SK-N-SH (cell line): ENCODE data around the gene COL15A1. TPM values are rescaled to one million over a fixed set of nuclear protein-coding genes. Genes with fewer than 3 reads are reported as not detected.

Source experiments
- CTCF ChIA-PET: fragments of 300-600, 350-600 bp; formaldehyde crosslinking; extraction: SDS; loops from one replicate; lab custom pipeline; 2021; lab: Yijun Ruan, JAX
- POLR2A ChIA-PET: fragments of 350-600 bp; sonication (Branson Sonifier 250); formaldehyde crosslinking; extraction: SDS; loops from one replicate; lab custom pipeline; 2020; ENCODE audit warnings: antibody characterized with exemption, inconsistent platforms; lab: Yijun Ruan, JAX
- DNase-seq: peaks from one replicate; pipeline ENCODE4 v3.0.0; 2012
- H2AFZ ChIP-seq: fragments of 200-600 bp; sonication (generic); 2 replicates; pipeline ENCODE4 v1.8.1; 2016; ENCODE audit warnings: antibody characterized with exemption, mild to moderate bottlenecking, low read depth
- H3F3A ChIP-seq: fragments of 200-600 bp; sonication (generic); replicated peaks from 2 replicates; pipeline ENCODE3; 2016; ENCODE audit warnings: antibody characterized with exemption, mild to moderate bottlenecking; ENCODE audit not compliant: insufficient read depth
- H3K27ac ChIP-seq, 2 experiments: fragments of 200-500 bp in 1 of 2; fragments of 200-600 bp in 1 of 2; sonication (Bioruptor generic) in 1 of 2; sonication (generic), shearing (Covaris generic) in 1 of 2; 2 replicates each; pipeline versions ENCODE4 v1.5.1 to v1.6.1; 2014 to 2016; ENCODE audit warnings: low read depth in 2 of 2, inconsistent platforms in 1 of 2, low read length in 1 of 2, mild to moderate bottlenecking in 1 of 2, mixed read lengths in 1 of 2
- H3K27me3 ChIP-seq: fragments of 200-600 bp; sonication (generic), shearing (Covaris generic); 2 replicates; pipeline ENCODE4 v1.6.1; 2016; ENCODE audit warnings: mixed run types; ENCODE audit not compliant: insufficient read depth
- H3K36me3 ChIP-seq, 2 experiments: fragments of 200-500 bp in 1 of 2; fragments of 200-600 bp in 1 of 2; sonication (Bioruptor generic) in 1 of 2; sonication (generic) in 1 of 2; replicated peaks in 1 of 2; 2 replicates each; pipeline versions ENCODE3 to v1.5.1; 2014 to 2016; ENCODE audit warnings: low read length in 1 of 2, mild to moderate bottlenecking in 1 of 2; ENCODE audit not compliant: insufficient read depth in 2 of 2, control insufficient read depth in 1 of 2
- H3K4me1 ChIP-seq, 2 experiments: fragments of 200-500 bp in 1 of 2; fragments of 200-600 bp in 1 of 2; sonication (Bioruptor generic) in 1 of 2; sonication (generic), shearing (Covaris generic) in 1 of 2; 2 replicates each; pipeline versions ENCODE4 v1.5.1 to v1.6.1; 2014 to 2016; ENCODE audit warnings: low read depth in 1 of 2, low read length in 1 of 2, mixed run types in 1 of 2; ENCODE audit not compliant: insufficient read depth in 2 of 2, control insufficient read depth in 1 of 2
- H3K4me2 ChIP-seq: fragments of 200-600 bp; sonication (generic), shearing (Covaris generic); 2 replicates; pipeline ENCODE4 v1.6.1; 2017; ENCODE audit warnings: mixed run types
- H3K4me3 ChIP-seq, 2 experiments: fragments of 200-500 bp in 1 of 2; fragments of 200-600 bp in 1 of 2; sonication (Bioruptor generic) in 1 of 2; sonication (generic), shearing (Covaris generic) in 1 of 2; 2 replicates each; pipeline versions ENCODE4 v1.5.1 to v1.8.1; 2014 to 2016; ENCODE audit warnings: low read depth in 2 of 2, inconsistent platforms in 1 of 2, low read length in 1 of 2, mild to moderate bottlenecking in 1 of 2, mixed read lengths in 1 of 2, moderate library complexity in 1 of 2
- H3K79me2 ChIP-seq: fragments of 200-600 bp; sonication (generic); 2 replicates; pipeline ENCODE4 v1.8.1; 2017; ENCODE audit warnings: mild to moderate bottlenecking; ENCODE audit not compliant: insufficient read depth
- H3K9ac ChIP-seq: fragments of 200-600 bp; sonication (generic); 2 replicates; pipeline ENCODE4 v1.6.1; 2017; ENCODE audit warnings: mixed run types
- H3K9me2 ChIP-seq: fragments of 200-600 bp; sonication (generic); 2 replicates; pipeline ENCODE4 v1.6.1; 2017; ENCODE audit warnings: mixed run types
- H3K9me3 ChIP-seq: fragments of 200-600 bp; sonication (generic); 2 replicates; pipeline ENCODE4 v1.6.1; 2017; ENCODE audit warnings: mixed run types, mild to moderate bottlenecking, moderate library complexity
- H4K20me1 ChIP-seq: fragments of 200-600 bp; sonication (generic); 2 replicates; pipeline ENCODE4 v1.6.1; 2017; ENCODE audit warnings: mild to moderate bottlenecking, mixed run types; ENCODE audit not compliant: insufficient read depth
- GABPA ChIP-seq: IDR thresholded peaks from 2 replicates; pipeline ENCODE4 v1.4.0; 2012; ENCODE audit warnings: low read depth, mild to moderate bottlenecking
- MAX ChIP-seq: IDR thresholded peaks from 2 replicates; pipeline ENCODE4 v1.4.0; 2012; ENCODE audit warnings: low read depth
- POLR2AphosphoS5 ChIP-seq: IDR thresholded peaks from 2 replicates; pipeline ENCODE4 v1.6.1; 2012; ENCODE audit warnings: low read depth, low read length
- RCOR1 ChIP-seq: fragments of 150-350 bp; IDR thresholded peaks from 2 replicates; pipeline ENCODE4 v1.6.1; 2017; ENCODE audit warnings: antibody characterized with exemption, low read length
- REST ChIP-seq: IDR thresholded peaks from 2 replicates; pipeline ENCODE4 v1.6.1; 2012; ENCODE audit warnings: mild to moderate bottlenecking, low read depth, low read length, moderate library complexity
- SIN3A ChIP-seq: IDR thresholded peaks from 2 replicates; pipeline ENCODE4 v1.6.1; 2012; ENCODE audit warnings: low read depth, mild to moderate bottlenecking, low read length, moderate library complexity, borderline replicate concordance
- TAF1 ChIP-seq: IDR thresholded peaks from 2 replicates; pipeline ENCODE4 v1.6.1; 2012; ENCODE audit warnings: low read depth, mild to moderate bottlenecking, low read length, moderate library complexity, borderline replicate concordance
- TCF12 ChIP-seq: IDR thresholded peaks from 2 replicates; pipeline ENCODE4 v1.4.0; 2012
- TEAD4 ChIP-seq: IDR thresholded peaks from 2 replicates; pipeline ENCODE4 v1.4.0; 2012; ENCODE audit warnings: mild to moderate bottlenecking, borderline replicate concordance; ENCODE audit not compliant: insufficient read depth
- USF1 ChIP-seq: IDR thresholded peaks from 2 replicates; pipeline ENCODE4 v1.4.0; 2012; ENCODE audit warnings: low read depth, borderline replicate concordance
- WGBS: methylation state at CpG from one replicate; pipeline ENCODE4 v1.1.6; 2017; ENCODE audit warnings: low lambda C conversion rate; 5-methylcytosine and 5-hydroxymethylcytosine counted together
- polyA plus RNA-seq, 3 experiments: library from polyadenylated mRNA; depleted of rRNA; stranded (reverse); fragments of >200 nt; gene quantifications; 2 replicates each; pipeline ENCODE4 v1.2.3, GENCODE V29; 2012
- TF ChIP-seq, protein P1 (sequence below): fragments of 200-600 bp; sonication (generic); IDR thresholded peaks from 2 replicates; pipeline ENCODE4 v1.6.1; 2017; ENCODE audit warnings: antibody characterized with exemption, mild to moderate bottlenecking, moderate library complexity
- TF ChIP-seq, protein P2 (sequence below): fragments of 150-350 bp; IDR thresholded peaks from 2 replicates; pipeline ENCODE4 v1.6.1; 2017; ENCODE audit warnings: antibody characterized with exemption, low read length, low read depth, borderline replicate concordance

COL15A1 gene
- polyA plus RNA-seq, 1 of the 3 experiments (the other 2 are of a cell fraction) = 0.84 TPM

DNA sequence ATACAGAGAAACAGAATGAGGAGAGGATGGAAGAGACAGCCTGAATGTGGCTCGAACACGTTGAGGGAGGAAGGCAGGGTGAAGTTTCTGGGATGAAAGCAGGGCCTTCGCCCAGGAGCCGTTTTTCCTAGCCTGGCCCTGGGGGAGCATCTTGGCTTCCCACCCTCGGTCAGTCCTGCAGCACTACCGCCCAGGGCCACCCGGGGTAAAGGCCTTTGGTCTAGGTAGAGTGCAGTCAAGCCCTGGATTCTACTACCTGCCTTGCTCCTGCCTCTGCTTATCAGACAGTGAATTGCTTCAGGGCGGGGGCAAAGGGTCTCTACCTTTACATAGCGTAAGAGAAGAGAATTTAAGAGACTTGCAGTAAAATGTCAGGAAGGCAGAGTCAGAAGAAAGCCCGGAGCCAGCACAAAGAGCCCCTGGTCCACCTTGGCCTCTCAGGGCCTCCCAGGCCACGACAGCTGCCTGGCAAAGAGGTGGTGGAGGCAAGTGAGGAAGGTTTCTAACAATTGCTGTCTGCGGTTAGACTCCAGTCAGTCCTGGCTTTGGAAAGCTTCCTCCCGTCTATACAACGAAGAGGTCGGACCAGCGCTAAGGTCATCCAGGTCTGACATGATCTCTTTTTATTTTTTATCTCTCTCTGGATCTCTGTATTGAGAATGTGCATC lies 17.9 kb downstream of the COL15A1 start:
- H3K4me3 ChIP-seq = no peak overlapping the region
- no peak overlapping the region for H2AFZ ChIP-seq

More for the DNA sequence above, 17.9 kb downstream of the COL15A1 start:
- Histone ChIP-seq H3K27ac (no peak overlapping the region), H3F3A (peaks cover 15% of the 10 kb centered on the region), H3K9me3 (no peaks in the 10 kb centered on the region), H4K20me1 (no peaks in the 10 kb centered on the region), H3K36me3 (no peaks in the 10 kb centered on the region), H3K4me2 (no peak overlapping the region), H3K27me3 (no peaks in the 10 kb centered on the region), H3K9ac (no peak overlapping the region), H3K79me2 (no peaks in the 10 kb centered on the region), H3K4me1 (peaks cover 0 to 4% of the 10 kb centered on the region in 2 experiments; a peak in 2 of 4 replicates), H3K9me2 (no peaks in the 10 kb centered on the region)
- CTCF ChIA-PET = no interaction called here
- POLR2A ChIA-PET = no interaction called here
- 76% methylated on average over 16 of the region's 16 CpGs for WGBS
- no peak for DNase-seq
- TF ChIP-seq TAF1 (no peak), MAX (no peak), RCOR1 (no peak), USF1 (no peak), SIN3A (no peak), GABPA (no peak), TCF12 (no peak), REST (no peak), POLR2AphosphoS5 (no peak), TEAD4 (no peak)
- TF ChIP-seq, protein P1, sequence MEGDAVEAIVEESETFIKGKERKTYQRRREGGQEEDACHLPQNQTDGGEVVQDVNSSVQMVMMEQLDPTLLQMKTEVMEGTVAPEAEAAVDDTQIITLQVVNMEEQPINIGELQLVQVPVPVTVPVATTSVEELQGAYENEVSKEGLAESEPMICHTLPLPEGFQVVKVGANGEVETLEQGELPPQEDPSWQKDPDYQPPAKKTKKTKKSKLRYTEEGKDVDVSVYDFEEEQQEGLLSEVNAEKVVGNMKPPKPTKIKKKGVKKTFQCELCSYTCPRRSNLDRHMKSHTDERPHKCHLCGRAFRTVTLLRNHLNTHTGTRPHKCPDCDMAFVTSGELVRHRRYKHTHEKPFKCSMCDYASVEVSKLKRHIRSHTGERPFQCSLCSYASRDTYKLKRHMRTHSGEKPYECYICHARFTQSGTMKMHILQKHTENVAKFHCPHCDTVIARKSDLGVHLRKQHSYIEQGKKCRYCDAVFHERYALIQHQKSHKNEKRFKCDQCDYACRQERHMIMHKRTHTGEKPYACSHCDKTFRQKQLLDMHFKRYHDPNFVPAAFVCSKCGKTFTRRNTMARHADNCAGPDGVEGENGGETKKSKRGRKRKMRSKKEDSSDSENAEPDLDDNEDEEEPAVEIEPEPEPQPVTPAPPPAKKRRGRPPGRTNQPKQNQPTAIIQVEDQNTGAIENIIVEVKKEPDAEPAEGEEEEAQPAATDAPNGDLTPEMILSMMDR = no peak
- TF ChIP-seq, protein P2, sequence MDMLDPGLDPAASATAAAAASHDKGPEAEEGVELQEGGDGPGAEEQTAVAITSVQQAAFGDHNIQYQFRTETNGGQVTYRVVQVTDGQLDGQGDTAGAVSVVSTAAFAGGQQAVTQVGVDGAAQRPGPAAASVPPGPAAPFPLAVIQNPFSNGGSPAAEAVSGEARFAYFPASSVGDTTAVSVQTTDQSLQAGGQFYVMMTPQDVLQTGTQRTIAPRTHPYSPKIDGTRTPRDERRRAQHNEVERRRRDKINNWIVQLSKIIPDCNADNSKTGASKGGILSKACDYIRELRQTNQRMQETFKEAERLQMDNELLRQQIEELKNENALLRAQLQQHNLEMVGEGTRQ = no peak
